GM12878 (cell line): ENCODE results near the gene CCDC97.

ENCODE experiments used
- CBFB ChIP-seq: IDR thresholded peaks from 2 replicates; pipeline ENCODE4 v1.6.1; 2016; ENCODE audit warnings: antibody characterized with exemption, low read depth
- EGR1 ChIP-seq, 2 experiments: IDR thresholded peaks; 1 replicate in 1 of 2; 2 replicates in 1 of 2; pipeline ENCODE4 v1.6.1; 2011 to 2012; ENCODE audit warnings: low read depth in 2 of 2, low read length in 2 of 2, borderline replicate concordance in 1 of 2, mild to moderate bottlenecking in 1 of 2, moderate library complexity in 1 of 2
- FOXM1 ChIP-seq: IDR thresholded peaks from 2 replicates; pipeline ENCODE4 v1.6.1; 2012; ENCODE audit warnings: low read depth, mild to moderate bottlenecking, inconsistent platforms, low read length, moderate library complexity
- LARP7 ChIP-seq: fragments of 450-650 bp; IDR thresholded peaks from 2 replicates; pipeline ENCODE4 v1.6.1; 2017; ENCODE audit warnings: mild to moderate bottlenecking
- NR2F1 ChIP-seq: fragments of 450-650 bp; conservative IDR thresholded peaks from 2 replicates; pipeline ENCODE4 v1.6.1; 2017; ENCODE audit warnings: mild to moderate bottlenecking
- POLR2A ChIP-seq: IDR thresholded peaks from 2 replicates; pipeline ENCODE4 v1.6.1; 2011; ENCODE audit warnings: low read depth, mild to moderate bottlenecking, low read length
- ZBTB4 ChIP-seq: fragments of 450-650 bp; formaldehyde crosslinking; IDR thresholded peaks from 2 replicates; pipeline ENCODE4 v1.4.0; 2022; ENCODE audit warnings: mild to moderate bottlenecking, moderate library complexity
- ZNF622 ChIP-seq: fragments of 450-650 bp; IDR thresholded peaks from 2 replicates; pipeline ENCODE4 v1.6.1; 2017; ENCODE audit warnings: mild to moderate bottlenecking, inconsistent platforms
- TF ChIP-seq, protein P1 (sequence below), 3 experiments: IDR thresholded peaks in 2 of 3; conservative IDR thresholded peaks in 1 of 3; 2 replicates each; pipeline ENCODE4 v1.5.1; 2011; ENCODE audit warnings: low read depth in 3 of 3, low read length in 3 of 3, mild to moderate bottlenecking in 3 of 3, control low read depth in 2 of 3, moderate library complexity in 2 of 3, inconsistent platforms in 1 of 3, mixed read lengths in 1 of 3; ENCODE audit not compliant: control insufficient read depth in 2 of 3, insufficient read depth in 1 of 3; ENCODE audit errors: extremely low read depth in 1 of 3

- no peak for TF ChIP-seq NR2F1
- TF ChIP-seq ZBTB4 (CRISPR knock-in tag), result no peak
- TF ChIP-seq LARP7, result no peak
- no peak for TF ChIP-seq EGR1 (IDR thresholded peaks at IDR 0.05; ENCODE audit: borderline replicate concordance in 1 of 2, low read depth in 2 of 2, low read length in 2 of 2)
- no peak for TF ChIP-seq CBFB
- no peak for TF ChIP-seq FOXM1
- no peak for TF ChIP-seq ZNF622
- TF ChIP-seq POLR2A, result no peak
- TF ChIP-seq, protein P1, sequence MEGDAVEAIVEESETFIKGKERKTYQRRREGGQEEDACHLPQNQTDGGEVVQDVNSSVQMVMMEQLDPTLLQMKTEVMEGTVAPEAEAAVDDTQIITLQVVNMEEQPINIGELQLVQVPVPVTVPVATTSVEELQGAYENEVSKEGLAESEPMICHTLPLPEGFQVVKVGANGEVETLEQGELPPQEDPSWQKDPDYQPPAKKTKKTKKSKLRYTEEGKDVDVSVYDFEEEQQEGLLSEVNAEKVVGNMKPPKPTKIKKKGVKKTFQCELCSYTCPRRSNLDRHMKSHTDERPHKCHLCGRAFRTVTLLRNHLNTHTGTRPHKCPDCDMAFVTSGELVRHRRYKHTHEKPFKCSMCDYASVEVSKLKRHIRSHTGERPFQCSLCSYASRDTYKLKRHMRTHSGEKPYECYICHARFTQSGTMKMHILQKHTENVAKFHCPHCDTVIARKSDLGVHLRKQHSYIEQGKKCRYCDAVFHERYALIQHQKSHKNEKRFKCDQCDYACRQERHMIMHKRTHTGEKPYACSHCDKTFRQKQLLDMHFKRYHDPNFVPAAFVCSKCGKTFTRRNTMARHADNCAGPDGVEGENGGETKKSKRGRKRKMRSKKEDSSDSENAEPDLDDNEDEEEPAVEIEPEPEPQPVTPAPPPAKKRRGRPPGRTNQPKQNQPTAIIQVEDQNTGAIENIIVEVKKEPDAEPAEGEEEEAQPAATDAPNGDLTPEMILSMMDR (IDR thresholded peaks at IDR 0.05 in 2 of 3, conservative IDR thresholded peaks at IDR 0.05 in 1 of 3; ENCODE audit: control insufficient read depth in 2 of 3, extremely low read depth in 1 of 3, insufficient read depth in 1 of 3, low read depth in 3 of 3, low read length in 3 of 3), result no peak
These were observed 35.2 kb upstream of the CCDC97 start for GRCh38 chr19:41274802-41275201.
